Non-pigmented ciliary epithelial cell (primary cell): ENCODE results near the gene WDPCP.
"Not testable (repeated sequence)": the region's sequence is repeated elsewhere in the genome, so short reads cannot be mapped to it uniquely, and the experiment has no call there.

Source experiments
- DNase-seq: peaks from one replicate; pipeline ENCODE4 v3.0.0-alpha.2; 2010; ENCODE audit warnings: low read depth

Gene WDPCP

DNA sequence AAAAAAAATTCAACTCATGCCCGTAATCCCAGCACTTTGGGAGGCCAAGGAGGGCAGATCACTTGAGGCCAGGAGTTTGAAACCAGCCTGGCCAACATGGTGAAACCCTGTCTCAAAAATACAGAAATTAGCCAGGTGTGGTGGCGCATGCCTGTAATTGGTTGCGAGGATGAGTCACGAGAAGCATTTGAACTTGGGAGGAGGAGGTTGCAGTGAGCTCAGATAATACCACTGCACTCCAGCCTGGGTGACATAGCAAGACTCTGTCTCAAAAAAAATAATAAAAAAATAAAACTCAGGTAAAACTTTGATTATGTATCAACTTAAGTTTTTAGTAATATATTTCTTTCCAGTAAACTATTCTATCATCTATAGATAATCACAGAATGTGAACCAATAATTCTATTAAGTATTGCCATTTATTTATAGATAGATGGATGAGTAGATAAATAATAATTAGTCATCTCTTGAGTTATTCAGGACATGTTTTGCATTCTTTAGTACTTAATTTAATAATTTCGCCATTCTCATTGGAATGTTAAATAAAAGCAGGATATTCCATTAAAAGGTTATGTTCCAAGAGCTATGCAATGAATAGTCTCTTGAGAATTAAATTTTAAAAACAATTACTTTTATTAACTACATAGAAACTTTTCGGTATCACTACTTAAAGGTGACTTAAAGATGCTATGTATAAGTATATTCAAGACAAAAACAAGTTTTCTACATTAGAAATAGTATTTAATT, 48.7 kb downstream of the WDPCP start:
- no peak for DNase-seq

DNA sequence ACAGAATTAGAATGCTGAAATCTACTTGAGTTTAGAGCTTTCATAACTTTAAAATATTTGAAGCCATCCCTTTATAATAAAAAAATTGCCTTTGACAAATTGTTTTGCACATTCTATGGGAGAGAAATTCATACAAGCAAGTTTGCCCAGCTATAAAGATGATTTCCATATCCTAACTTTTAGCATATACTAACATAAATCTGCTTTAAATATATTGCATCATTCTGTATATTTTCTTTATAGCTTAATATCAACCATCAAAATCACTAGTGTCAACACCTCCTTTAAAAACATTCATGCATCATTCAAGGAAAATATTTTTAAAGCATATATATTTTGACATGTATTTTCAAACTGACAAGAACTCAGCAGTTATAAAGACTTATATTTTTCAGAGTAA, 49.9 kb downstream of the WDPCP start:
- DNase-seq = no peak

GRCh38 chr2:63537306-63537705, 51.0 kb downstream of the WDPCP start:
- no peak for DNase-seq

DNA sequence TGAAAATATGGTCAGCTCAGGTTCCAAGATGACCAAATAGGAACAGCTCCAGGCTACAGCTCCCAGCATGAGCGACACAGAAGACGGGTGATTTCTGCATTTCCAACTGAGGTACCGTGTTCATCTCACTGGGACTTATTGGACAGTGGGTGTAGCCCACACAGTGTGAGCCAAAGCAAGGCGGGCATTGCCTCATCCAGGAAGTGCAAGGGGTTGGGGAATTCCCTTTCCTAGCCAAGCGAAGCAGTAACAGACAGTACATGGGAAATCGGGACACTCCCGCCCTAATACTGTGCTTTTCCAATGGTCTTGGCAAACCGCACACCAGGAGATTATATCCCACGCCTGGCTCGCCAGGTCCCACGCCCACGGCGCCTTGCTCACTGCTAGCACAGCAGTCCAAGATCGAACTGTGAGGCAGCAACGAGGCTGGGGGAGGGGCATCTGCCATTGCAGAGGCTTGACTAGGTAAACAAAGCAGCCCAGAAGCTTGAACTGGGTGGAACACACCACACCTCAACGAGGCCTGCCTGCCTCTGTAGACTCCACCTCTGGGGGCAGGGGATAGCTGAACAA, 57.5 kb downstream of the WDPCP start:
- no peak for DNase-seq

DNA sequence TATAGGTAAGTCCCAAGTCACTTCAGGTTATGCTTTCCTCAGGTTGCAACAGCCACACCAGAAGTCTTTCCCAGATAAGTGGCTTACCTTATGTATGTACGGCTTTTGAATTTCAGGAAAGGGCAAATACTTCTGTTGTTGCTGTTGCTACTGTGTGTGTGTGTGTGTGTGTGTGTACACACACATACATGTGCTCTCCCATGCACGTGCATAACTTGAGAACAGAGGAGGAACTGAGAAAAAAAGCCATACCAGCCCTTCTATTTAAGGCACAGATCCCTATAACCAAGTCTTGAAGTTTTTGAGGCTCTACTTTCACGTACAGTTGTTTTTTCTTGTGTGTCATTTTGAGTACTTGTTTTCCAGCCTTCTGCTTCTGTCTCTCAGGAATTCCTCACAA, 62.4 kb downstream of the WDPCP start:
- no peak for DNase-seq

DNA sequence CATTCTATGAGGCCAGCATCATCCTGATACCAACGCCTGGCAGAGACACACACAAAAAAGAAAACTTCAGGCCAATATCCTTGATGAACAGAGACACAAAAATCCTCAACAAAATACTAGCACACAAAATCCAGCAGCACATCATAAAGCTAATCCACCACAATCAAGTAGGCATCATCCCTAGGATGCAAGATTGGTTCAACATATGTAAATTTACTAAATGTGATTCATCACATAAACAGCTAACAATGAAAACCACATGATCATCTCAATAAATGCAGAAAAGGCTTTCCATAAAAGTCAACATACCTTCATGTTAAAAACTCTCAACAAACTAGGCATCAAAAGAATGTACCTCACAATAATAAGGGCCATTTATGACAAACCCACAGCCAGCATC, 65.3 kb downstream of the WDPCP start:
- no peak for DNase-seq

GRCh38 chr2:63520793-63521192, 67.5 kb downstream of the WDPCP start:
- no peak for DNase-seq

DNA sequence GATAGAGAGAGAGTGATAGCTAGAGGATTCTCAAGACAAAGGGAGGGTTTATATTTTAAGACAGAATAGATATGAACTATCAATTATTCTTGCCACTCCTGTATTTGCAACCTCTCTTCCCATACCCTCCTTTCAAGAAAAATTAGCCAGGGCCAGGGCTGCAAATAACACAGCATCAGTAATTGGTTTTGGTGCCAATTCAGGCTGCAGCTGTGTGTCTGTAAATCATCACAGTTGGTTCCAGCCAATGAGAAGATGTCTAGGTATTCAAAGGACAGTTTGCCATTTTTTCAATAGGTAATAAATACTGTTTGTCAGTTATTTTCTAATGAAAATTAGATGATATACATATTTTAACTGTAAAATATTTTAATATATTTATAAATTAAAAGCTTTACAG, 73.5 kb downstream of the WDPCP start:
- DNase-seq = no peak

- no peak for DNase-seq
These were observed 74.0 kb downstream of the WDPCP start for GRCh38 chr2:63514237-63514716.

DNA sequence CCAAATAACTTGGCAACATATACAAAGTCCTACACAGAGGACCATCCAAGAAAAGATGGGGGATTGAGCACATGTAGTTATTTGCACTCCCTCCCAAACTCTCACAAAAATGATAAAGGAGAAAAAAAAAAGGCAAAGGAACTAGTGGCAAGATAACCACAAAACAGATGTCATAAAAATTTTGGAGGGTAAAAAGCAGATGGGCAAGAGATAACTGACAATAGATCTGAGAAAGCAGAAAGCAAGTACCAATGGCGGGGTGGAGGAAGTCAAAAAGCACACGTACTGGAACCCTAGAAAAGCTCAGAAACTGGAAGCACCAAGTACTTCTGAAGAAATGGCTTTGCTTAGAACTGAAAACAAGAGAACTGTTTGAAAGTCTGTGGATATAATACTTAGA, 82.0 kb downstream of the WDPCP start:
- DNase-seq = no peak

- no peak for DNase-seq
These were observed 84.5 kb downstream of the WDPCP start for GRCh38 chr2:63503818-63504217.

GRCh38 chr2:63500398-63500797, 87.9 kb downstream of the WDPCP start:
- DNase-seq = no peak

- DNase-seq = no peak
These were observed 90.7 kb downstream of the WDPCP start for GRCh38 chr2:63497576-63497975.

GRCh38 chr2:63494968-63495367, 93.3 kb downstream of the WDPCP start:
- DNase-seq = no peak

DNA sequence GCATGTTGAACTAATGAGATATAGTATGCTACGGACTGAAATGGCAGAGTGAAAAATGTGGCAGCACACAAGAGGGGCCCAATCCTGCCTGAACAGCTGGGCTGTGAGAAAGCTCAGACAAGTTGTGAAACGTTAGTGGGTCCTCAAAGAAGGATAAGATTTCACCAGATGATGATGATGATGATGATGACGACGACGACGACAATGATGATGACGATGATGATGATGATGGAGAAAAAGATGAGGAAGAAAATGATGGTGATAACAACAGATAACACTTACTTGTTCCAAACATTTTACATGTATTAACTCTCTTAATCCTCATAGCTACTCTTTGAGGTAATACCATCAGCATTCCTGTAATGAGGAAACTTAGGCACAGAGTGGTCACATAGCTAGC, 94.2 kb downstream of the WDPCP start:
- DNase-seq = no peak

DNA sequence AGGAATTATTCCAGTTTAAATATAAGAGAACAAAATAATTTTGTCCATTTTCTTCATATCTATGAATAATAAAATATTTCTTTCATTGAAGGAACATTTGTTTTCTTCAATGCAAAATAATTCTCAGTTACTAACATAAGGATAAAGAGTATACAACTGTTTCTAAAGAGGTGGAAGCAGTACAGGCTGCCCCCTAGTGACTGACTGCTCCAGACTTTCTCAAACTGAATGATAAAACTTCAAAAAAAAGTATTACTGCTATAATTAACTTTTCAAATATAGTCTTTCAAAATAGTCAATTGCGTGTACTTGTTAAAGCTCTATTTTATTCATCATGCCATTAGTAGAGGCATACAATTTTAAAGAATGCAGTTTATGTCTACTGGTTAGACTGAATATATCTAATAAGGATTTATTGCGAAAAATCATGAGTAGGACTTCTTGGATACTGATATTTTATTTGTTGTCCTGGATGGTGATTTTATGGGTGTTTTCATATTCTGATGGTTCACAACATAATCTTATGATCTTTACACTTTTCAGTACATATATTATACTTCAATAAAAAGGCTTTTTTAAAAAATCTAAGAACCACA, 100.1 kb downstream of the WDPCP start:
- peak; percentile 9 for DNase-seq

- no peak for DNase-seq
These were observed 101.4 kb downstream of the WDPCP start for GRCh38 chr2:63486861-63487290.

GRCh38 chr2:63484901-63485300, 103.4 kb downstream of the WDPCP start:
- no peak for DNase-seq

- no peak for DNase-seq
These were observed 103.8 kb downstream of the WDPCP start for GRCh38 chr2:63484481-63484880.

DNA sequence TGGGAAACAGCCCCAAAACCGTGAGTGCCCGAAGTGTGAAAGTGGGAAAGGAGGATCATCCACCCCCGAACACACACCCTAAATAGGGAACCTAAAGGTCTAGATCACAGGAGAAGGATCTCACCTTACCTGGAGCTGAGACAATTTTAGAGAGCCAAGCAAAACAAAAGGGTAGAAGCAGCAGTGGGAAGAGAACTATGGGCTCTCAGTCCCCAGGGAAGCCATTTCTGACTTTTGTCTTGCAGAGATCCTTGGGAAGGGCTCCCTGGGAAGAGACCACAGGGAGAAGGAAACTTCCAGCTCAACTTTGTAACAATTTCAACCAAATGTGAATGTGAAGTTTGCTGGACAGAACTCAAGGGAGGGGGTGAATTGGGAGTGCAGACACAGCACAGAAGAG, 110.6 kb downstream of the WDPCP start:
- DNase-seq = no peak

DNA sequence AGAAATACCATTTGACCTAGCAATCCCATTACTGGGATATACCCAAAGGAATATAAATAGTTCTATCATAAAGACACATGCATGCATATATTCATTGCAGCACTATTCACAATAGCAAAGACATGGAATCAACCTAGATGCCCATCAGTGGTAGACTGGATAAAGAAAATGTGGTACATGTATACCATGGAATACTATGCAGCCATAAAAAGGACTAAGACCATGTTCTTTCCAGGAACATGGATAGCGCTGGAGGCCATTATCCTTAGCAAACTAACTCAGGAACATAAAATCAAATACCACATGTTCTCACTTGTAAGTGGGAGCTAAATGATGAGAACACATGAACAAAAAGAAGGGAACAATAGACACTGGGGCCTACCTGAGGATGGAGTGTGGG, 119.0 kb downstream of the WDPCP start:
- DNase-seq = not testable (repeated sequence)

DNA sequence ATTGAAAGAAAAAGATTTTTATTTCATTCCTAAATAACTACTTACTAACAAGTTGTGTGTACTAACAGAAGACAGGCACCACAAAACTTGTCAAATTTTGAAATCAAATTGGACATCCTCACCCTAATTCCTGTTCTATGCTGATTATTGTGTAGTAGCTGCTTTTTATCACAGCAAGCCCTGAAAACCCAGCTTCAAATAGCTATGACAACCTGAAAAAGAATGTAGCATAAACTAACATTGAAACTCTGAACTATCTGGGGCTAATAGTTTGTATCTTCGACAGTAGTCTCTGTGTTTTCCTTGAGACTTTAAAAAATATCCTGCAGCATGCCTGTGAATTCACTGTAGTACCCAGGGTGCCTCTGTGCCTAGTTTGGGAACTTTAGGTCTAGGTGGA, 122.6 kb downstream of the WDPCP start:
- DNase-seq = peak; percentile 6

GRCh38 chr2:63463142-63463541, 125.1 kb downstream of the WDPCP start:
- DNase-seq = no peak

- no peak for DNase-seq
These were observed 141.6 kb downstream of the WDPCP start for GRCh38 chr2:63446658-63447057.
